B cell (primary cell): ENCODE measurements around the gene ACIN1. TPM values are rescaled to one million over a fixed set of nuclear protein-coding genes. Genes with fewer than 3 reads are reported as not detected.

Experiments used
- ATAC-seq: fragments of 200-7000 bp; cut with Tn5 transposase; one replicate; pipeline ENCODE4 v1.10.0; 2021; ENCODE audit warnings: low read depth, mild to moderate bottlenecking, moderate number of reproducible peaks, moderate library complexity
- CTCF ChIA-PET: fragments of 350-600 bp; sonication (Branson Sonifier 250); formaldehyde crosslinking; loops from one replicate; lab custom pipeline; 2021; ENCODE audit warnings: antibody characterized with exemption, inconsistent platforms; lab: Charles Lee
- POLR2A ChIA-PET: fragments of 350-600 bp; sonication (Branson Sonifier 250); formaldehyde crosslinking; loops from one replicate; lab custom pipeline; 2021; ENCODE audit warnings: antibody characterized with exemption; lab: Charles Lee
- DNase-seq: peaks from one replicate; pipeline ENCODE4 v3.0.0; 2013
- H2AFZ ChIP-seq: 2 replicates; pipeline ENCODE4 v1.6.1; 2012; ENCODE audit warnings: mild to moderate bottlenecking, low read depth, low read length; ENCODE audit not compliant: insufficient read depth, poor library complexity, severe bottlenecking
- H3K27ac ChIP-seq, 2 donors: 1 replicate in 1 of 2; 2 replicates in 1 of 2; pipeline ENCODE4 v1.5.1; 2012 to 2013; ENCODE audit warnings: low read length in 2 of 2, mild to moderate bottlenecking in 2 of 2, moderate library complexity in 1 of 2
- H3K27me3 ChIP-seq, 4 experiments: fragments of 200-600 bp in 1 of 4; sonication (generic) in 1 of 4; replicated peaks in 1 of 4; 1 replicate in 2 of 4; 2 replicates in 2 of 4; pipeline versions ENCODE4 v1.6.1 to v1.7.0; 2013 to 2016; ENCODE audit warnings: low read length in 3 of 4, mild to moderate bottlenecking in 2 of 4, mixed read lengths in 1 of 4, moderate library complexity in 1 of 4; ENCODE audit not compliant: insufficient read depth in 4 of 4, control insufficient read depth in 3 of 4; ENCODE audit errors: control extremely low read depth in 1 of 4
- H3K36me3 ChIP-seq, 2 experiments: replicated peaks in 1 of 2; 1 replicate in 1 of 2; 2 replicates in 1 of 2; pipeline versions ENCODE4 v1.6.1 to v1.7.1; 2013; ENCODE audit warnings: low read length in 1 of 2; ENCODE audit not compliant: insufficient read depth in 2 of 2, control insufficient read depth in 1 of 2; ENCODE audit errors: control extremely low read depth in 1 of 2, extremely low read depth in 1 of 2
- H3K4me1 ChIP-seq, 2 donors: fragments of 200-600 bp in 1 of 2; sonication (generic) in 1 of 2; 1 replicate in 1 of 2; 2 replicates in 1 of 2; pipeline versions ENCODE4 v1.5.1 to v1.6.1; 2013 to 2017; ENCODE audit warnings: low read length in 2 of 2; ENCODE audit not compliant: control insufficient read depth in 2 of 2, insufficient read depth in 2 of 2
- H3K4me2 ChIP-seq: replicated peaks from 2 replicates; pipeline ENCODE3; 2012; ENCODE audit warnings: mild to moderate bottlenecking, low read depth, low read length; ENCODE audit not compliant: poor library complexity, severe bottlenecking
- H3K4me3 ChIP-seq, 5 experiments: fragments of 200-600 bp in 1 of 5; sonication (generic) in 1 of 5; 1 replicate in 3 of 5; 2 replicates in 2 of 5; pipeline versions ENCODE4 v1.5.1 to v1.7.0; 2011 to 2016; ENCODE audit warnings: low read length in 4 of 5, mild to moderate bottlenecking in 4 of 5, low read depth in 2 of 5, control low read depth in 1 of 5, moderate library complexity in 1 of 5; ENCODE audit not compliant: insufficient read depth in 1 of 5; ENCODE audit errors: control extremely low read depth in 1 of 5, extremely low read depth in 1 of 5
- H3K79me2 ChIP-seq: fragments of 200-600 bp; sonication (generic); one replicate; pipeline ENCODE4 v1.6.0; 2016; ENCODE audit warnings: low read length; ENCODE audit not compliant: control insufficient read depth, insufficient read depth
- H3K9ac ChIP-seq: fragments of 200-600 bp; sonication (generic); 2 replicates; pipeline ENCODE4 v1.6.1; 2017; ENCODE audit warnings: mild to moderate bottlenecking, low read length, moderate library complexity
- H3K9me3 ChIP-seq, 3 donors: one replicate each; pipeline versions ENCODE4 v1.6.1 to v1.7.1; 2013; ENCODE audit warnings: low read length in 2 of 3; ENCODE audit not compliant: control insufficient read depth in 2 of 3, insufficient read depth in 1 of 3; ENCODE audit errors: control extremely low read depth in 1 of 3
- H4K20me1 ChIP-seq: 2 replicates; pipeline ENCODE4 v1.6.0; 2012; ENCODE audit warnings: mild to moderate bottlenecking, low read length; ENCODE audit not compliant: insufficient read depth, control insufficient read depth, poor library complexity, severe bottlenecking
- H3K27ac Mint-ChIP-seq: one replicate; pipeline ENCODE4 v1.8.0; 2021; ENCODE audit warnings: mixed read lengths
- H3K27me3 Mint-ChIP-seq: one replicate; pipeline ENCODE4 v1.8.0; 2021; ENCODE audit warnings: mixed read lengths
- H3K4me1 Mint-ChIP-seq: one replicate; pipeline ENCODE4 v1.8.0; 2021; ENCODE audit warnings: mixed read lengths
- H3K4me3 Mint-ChIP-seq: one replicate; pipeline ENCODE4 v1.8.0; 2021; ENCODE audit warnings: mixed read lengths
- H3K9me3 Mint-ChIP-seq: one replicate; pipeline ENCODE4 v1.8.0; 2022; ENCODE audit warnings: mixed read lengths; ENCODE audit not compliant: insufficient read depth
- CTCF ChIP-seq: fragments of 200-600 bp; IDR thresholded peaks from one replicate; pipeline ENCODE4 v1.8.0; 2022; ENCODE audit warnings: antibody characterized with exemption, mild to moderate bottlenecking
- EZH2 ChIP-seq: IDR thresholded peaks from 2 replicates; pipeline ENCODE4 v1.6.1; 2012; ENCODE audit warnings: borderline replicate concordance, low read depth, mild to moderate bottlenecking, moderate library complexity, low read length; ENCODE audit not compliant: insufficient read depth, poor library complexity, severe bottlenecking
- WGBS: methylation state at CpG from one replicate; pipeline ENCODE4 v1.1.5; 2013; ENCODE audit warnings: missing lambda C conversion rate; ENCODE audit not compliant: insufficient coverage; 5-methylcytosine and 5-hydroxymethylcytosine counted together
- intact Hi-C: fragments of 100-400 bp; cut with micrococcal nuclease; formaldehyde crosslinking; loops from one replicate; pipeline ENCODE4 v1.10.0; 2022
- polyA plus RNA-seq: library from polyadenylated mRNA; depleted of rRNA; stranded (reverse); fragments of >200 nt; gene quantifications from 2 replicates; pipeline ENCODE4 v1.2.3, GENCODE V29; 2012
- total RNA-seq, 2 donors: library from RNA; stranded (reverse); fragments of 120-200 nt in 1 of 2; gene quantifications; 1 replicate in 1 of 2; 2 replicates in 1 of 2; pipeline versions ENCODE4 v1.2.3 to v1.2.4, GENCODE V29; 2013 to 2022

Gene ACIN1
- total and polyA plus RNA-seq, 2 donors (not counting 1 experiment from before 2014, with no cell fraction given), result 178 to 359 TPM

GRCh38 chr14:23030936-23031335 is 64.0 kb downstream of the ACIN1 start:
- no peak overlapping the region for H2AFZ ChIP-seq
- ChIA-PET CTCF (interaction anchor here (1.2 to 1.7 kb wide), 3 partner anchors 9 to 36 kb away, joined by 3 to 7 read pairs (median 4); no protein-coding TSS in a partner anchor), POLR2A (no interaction called here)
- H3K4me1 ChIP-seq, result peaks cover 14 to 23% of the 10 kb centered on the region in 2 donors
- 94% methylated on average over 3 of the region's 4 CpGs for WGBS
- no peak for DNase-seq
- H3K4me3 Mint-ChIP-seq, result no peak overlapping the region
- H4K20me1 ChIP-seq, result no peaks in the 10 kb centered on the region
- intact Hi-C loops, result no loop called here
- no peak overlapping the region for H3K4me3 ChIP-seq
- no peak for ATAC-seq
- no peaks in the 10 kb centered on the region for H3K9me3 ChIP-seq
- no peaks in the 10 kb centered on the region for H3K27me3 Mint-ChIP-seq
- peaks cover 22% of the 10 kb centered on the region for H3K79me2 ChIP-seq
- no peak overlapping the region for H3K27ac Mint-ChIP-seq
- no peaks in the 10 kb centered on the region for H3K9me3 Mint-ChIP-seq
- H3K27ac ChIP-seq, result no peak overlapping the region
- no peaks in the 10 kb centered on the region for H3K27me3 ChIP-seq
- peaks cover 4 to 30% of the 10 kb centered on the region in 2 experiments for H3K36me3 ChIP-seq
- H3K9ac ChIP-seq, result no peak overlapping the region
- TF ChIP-seq CTCF (no peak), EZH2 (no peak)
- peaks cover 39% of the 10 kb centered on the region for H3K4me1 Mint-ChIP-seq
- no peak overlapping the region for H3K4me2 ChIP-seq

GRCh38 chr14:23028799-23029198 is 66.1 kb downstream of the ACIN1 start:
- H3K4me2 ChIP-seq, result no peak overlapping the region

More at GRCh38 chr14:23028799-23029198, 66.1 kb downstream of the ACIN1 start:
- no peaks in the 10 kb centered on the region for H3K9me3 ChIP-seq
- peaks cover 4 to 39% of the 10 kb centered on the region in 2 experiments for H3K36me3 ChIP-seq
- ATAC-seq (no peak), DNase-seq (no peak)
- no peak overlapping the region for H3K9ac ChIP-seq
- TF ChIP-seq CTCF (no peak), EZH2 (no peak)
- H3K4me3 Mint-ChIP-seq, result no peak overlapping the region
- peaks cover 15% of the 10 kb centered on the region for H3K79me2 ChIP-seq
- H4K20me1 ChIP-seq, result no peaks in the 10 kb centered on the region
- H3K27ac Mint-ChIP-seq, result no peak overlapping the region
- no peak overlapping the region for H3K4me3 ChIP-seq
- no peaks in the 10 kb centered on the region for H3K27me3 Mint-ChIP-seq
- intact Hi-C loops, result no loop called here
- CTCF ChIA-PET, result interaction anchor here (1.2 to 2.0 kb wide), 2 partner anchors 22 to 29 kb away, joined by 4 to 9 read pairs; no protein-coding TSS in a partner anchor
- H3K4me1 ChIP-seq, result peaks cover 4 to 10% of the 10 kb centered on the region in 2 donors
- peaks cover 26% of the 10 kb centered on the region for H3K4me1 Mint-ChIP-seq
- H2AFZ ChIP-seq, result no peak overlapping the region
- no peaks in the 10 kb centered on the region for H3K9me3 Mint-ChIP-seq
- H3K27ac ChIP-seq, result no peak overlapping the region
- POLR2A ChIA-PET, result interaction anchor here (0.6 kb wide), 1 partner anchor 101 kb away, joined by 3 read pairs; no protein-coding TSS in a partner anchor
- no peaks in the 10 kb centered on the region for H3K27me3 ChIP-seq
- 79% methylated on average over 2 of the region's 2 CpGs for WGBS
